Measurements from ENCODE around the gene GPD2.
"Not testable (repeated sequence)": the region's sequence is repeated elsewhere in the genome, so short reads cannot be mapped to it uniquely, and the experiment has no call there.

GPD2 gene

DNA sequence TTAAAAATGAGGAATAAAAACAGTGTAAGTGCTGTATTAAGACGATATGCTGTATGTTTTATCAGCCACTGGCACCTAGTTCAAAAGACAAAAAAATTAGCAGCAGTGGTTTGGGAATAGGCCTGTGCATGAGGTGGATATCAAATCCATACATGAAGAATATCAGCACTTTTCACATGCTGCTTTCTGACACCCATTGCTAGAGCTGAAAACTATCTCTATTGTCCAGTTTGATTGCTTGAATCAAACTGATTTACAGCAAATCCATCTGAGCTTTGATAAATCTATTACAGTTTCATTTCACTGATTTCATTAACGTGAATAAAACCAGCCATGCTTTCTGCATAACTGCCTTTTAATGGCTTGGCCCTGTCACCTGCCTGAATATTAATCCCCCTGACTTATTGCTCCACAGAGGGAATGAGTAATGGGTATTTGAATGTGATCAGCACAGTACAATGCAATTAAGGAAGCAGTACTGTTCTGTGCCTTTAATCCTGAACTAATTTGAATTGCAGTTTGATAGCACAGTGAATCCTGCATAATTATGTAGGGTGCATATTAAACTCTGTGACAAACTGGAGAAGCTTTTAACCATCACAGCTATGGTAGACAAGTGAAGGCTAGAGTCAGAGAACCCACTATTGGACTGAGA, 154.0 kb downstream of the GPD2 start:
- no peak for FAIRE-seq

DNA sequence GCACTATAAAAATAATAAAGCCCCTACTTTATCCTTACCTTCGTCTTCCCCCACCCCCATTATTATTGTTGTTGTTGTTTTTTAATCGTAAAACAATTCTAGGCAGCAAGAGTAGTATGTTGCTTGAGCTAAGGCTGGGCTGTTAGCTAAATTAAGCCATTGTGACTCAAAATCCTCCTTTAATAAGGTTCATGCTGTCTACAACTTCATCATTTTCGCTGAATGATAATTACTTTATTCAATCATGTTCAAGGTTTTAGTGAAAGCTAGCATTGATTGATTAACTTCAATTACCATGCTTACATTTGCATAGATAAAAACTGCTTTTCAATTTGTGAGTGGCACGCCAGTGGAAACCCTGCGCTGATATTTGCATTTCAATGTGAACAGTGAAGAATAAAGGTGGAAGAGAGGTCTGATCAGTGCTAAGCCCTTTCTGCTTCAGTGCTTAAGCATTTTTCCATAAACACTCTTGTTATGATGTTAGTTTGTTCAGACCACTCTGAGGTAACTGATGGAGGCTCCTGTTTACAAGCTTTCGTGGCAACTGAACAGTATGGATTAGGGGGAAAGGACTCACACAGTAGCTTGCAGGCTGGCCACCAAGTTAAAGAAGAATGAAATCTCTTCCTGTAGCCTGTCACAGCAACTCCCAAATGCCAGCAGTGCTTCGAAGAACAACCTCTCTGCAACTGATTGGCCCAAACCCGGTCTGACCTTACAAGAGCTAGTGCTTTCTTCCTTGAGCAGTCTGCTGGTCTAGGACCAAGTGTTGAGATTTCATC, 156.8 kb downstream of the GPD2 start:
- FAIRE-seq, result no peak

- no peak for FAIRE-seq
Measured at GRCh38 chr2:156593594-156593921, 157.4 kb downstream of the GPD2 start.

GRCh38 chr2:156598563-156598962, 162.4 kb downstream of the GPD2 start:
- FAIRE-seq, result no peak

DNA sequence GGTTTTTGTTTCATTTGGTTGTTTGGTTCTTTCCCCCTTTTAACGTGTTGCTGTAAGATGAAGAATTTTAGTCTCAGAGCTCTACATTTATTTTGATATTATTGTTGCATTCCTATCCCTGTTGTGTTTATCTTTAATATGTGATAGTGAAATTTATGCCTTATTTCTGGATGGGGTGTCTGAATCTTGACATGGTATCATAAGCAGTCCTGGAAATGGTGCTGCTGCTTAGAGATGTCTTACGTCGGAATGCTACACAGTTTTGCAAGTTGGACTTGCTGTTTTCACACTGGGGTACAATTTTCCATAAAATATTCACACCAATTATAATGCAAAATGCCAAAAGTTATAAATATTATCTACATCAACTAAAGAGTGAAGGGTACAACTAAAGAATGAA, 164.0 kb downstream of the GPD2 start:
- no peak for FAIRE-seq

- no peak for FAIRE-seq
Measured at GRCh38 chr2:156601855-156602551, 165.8 kb downstream of the GPD2 start.

DNA sequence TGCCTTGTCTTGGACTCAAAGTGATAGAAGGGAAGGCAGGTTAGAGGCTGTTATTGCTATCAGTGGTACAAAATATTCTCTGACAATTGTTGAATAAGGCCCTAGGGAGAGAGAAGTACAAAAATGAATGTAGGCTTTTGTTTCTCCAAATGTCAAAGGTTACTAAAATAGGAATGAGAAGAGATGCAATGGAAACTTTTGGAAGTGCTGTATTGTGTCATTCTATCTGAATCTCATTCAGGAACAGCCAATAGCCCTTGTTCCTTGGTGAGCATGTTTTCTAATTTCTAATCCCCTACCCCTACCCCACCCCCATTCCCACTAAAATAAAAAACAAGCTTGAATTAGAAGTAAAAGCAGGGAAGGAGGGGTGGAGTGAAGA, 166.4 kb downstream of the GPD2 start:
- FAIRE-seq, result no peak

DNA sequence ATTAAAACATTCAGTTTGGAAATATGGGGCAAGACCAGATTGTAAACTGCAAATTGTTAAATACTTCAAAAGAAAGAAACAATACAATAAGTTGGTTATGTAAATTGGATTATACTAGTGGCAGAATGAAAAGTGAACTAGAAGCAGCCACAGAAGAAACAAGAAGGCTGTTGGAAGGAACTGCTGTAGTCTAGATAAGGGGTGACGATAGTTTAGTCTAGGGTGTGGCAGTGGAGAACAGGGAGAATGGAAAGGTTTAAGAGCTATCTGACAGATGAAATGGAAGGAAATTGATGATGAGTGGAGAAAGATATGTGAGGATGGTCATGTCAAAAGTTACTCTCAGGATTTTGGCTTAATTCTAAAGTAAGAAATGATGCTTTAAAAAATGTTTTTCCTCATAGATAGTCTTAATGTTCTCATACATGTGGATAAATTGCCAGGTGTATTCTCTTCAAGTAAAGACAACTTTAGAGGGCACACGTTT, 179.7 kb downstream of the GPD2 start:
- no peak for FAIRE-seq

GRCh38 chr2:156618071-156618470, 181.9 kb downstream of the GPD2 start:
- not testable (repeated sequence) for FAIRE-seq

GRCh38 chr2:156619021-156619539, 182.9 kb downstream of the GPD2 start:
- no peak for FAIRE-seq

DNA sequence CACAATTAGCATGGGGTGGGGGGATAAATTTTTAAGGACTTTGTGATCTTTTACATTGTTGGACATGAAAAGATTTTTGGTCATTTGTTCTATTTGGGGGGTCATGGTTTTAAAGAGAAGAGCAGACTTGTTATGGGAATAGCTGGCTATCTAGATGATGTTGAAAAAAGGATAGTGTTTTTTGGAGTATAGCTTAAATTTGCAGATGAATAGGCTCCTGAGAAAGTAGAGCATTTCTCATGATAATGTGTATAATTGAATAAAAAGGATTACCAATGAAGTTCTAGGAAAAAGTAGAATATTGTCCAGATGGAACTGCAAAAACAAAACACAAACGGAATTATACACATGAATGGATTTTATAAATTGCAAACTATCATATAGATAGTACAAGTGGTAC, 186.3 kb downstream of the GPD2 start:
- FAIRE-seq, result no peak

- FAIRE-seq, result no peak
Measured at GRCh38 chr2:156625360-156626170, 189.4 kb downstream of the GPD2 start.

- FAIRE-seq, result no peak
Measured at GRCh38 chr2:156626931-156627330, 190.8 kb downstream of the GPD2 start.

DNA sequence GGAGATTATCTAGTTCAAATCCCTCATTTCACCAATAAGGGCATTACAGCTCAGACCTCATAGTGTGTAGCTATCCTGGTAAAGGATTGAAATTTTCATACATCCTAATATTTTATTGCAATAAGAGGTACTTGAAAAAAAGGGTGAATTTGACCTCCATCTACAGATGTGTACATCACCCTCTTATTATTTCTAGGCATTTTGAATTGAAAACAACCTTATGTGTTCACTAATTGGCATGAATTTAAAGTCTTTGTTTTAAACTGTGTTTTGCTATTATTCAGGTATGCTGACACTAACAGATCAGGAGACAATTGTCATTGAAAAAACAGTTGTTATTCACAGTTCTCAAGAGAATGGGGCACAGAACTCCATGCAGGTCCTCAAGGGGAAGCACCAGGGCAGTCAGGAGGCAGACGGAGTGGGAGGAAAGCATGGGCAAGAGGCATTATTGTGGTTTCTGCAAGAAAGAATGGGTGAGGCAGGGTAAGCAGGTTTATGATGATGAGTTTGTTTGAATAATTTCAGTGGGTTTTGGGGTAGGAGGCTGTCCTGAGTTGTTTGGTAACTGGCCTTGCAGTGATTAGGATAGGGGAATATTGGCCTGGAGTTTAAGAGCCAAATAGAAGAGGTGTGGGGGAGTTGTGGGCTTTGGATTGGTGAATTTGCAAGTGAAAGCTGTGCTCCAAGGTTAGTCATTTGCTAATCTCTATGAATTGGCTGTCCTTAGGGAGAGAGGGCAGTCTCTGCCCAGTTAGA, 194.6 kb downstream of the GPD2 start:
- FAIRE-seq, result no peak

DNA sequence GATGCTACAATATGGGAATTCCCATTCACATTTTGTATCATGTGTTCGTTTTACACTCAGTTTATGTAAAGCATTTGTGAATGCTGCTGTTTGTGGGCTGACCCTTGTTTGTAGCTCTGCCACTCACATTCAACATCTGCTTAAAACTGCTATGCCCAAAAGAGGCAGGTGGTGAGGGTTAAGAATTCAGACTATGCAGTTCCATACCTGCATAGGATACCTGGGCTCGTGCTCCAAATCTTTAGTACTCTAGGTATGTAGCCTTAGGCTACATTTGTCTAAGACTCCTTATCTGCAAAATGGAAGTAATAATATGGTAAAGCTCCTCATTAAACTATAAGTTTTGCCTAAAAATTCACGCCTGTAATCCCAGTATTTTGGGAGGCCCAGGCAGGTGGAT, 199.5 kb downstream of the GPD2 start:
- FAIRE-seq, result no peak
